ENCODE results near the gene IRX4.

IRX4 gene

GRCh38 chr5:1865486-1865885 lies 17.2 kb downstream of the IRX4 start:
- ChIA-PET CTCF (no interaction called here), POLR2A (no interaction called here)
- no peak overlapping the region for H3K4me3 ChIP-seq (ENCODE audit: low read depth, low read length)
- no peak for TF ChIP-seq CTCF (IDR thresholded peaks at IDR 0.05; ENCODE audit: insufficient read depth, low read length, missing control alignments)
- no peak for DNase-seq (ENCODE audit: low read depth, low spot score)

- POLR2A ChIA-PET = no interaction called here
- no peak overlapping the region for H3K4me3 ChIP-seq (ENCODE audit: low read depth, low read length)
- CTCF ChIA-PET = no interaction called here
- TF ChIP-seq CTCF (IDR thresholded peaks at IDR 0.05; ENCODE audit: insufficient read depth, low read length, missing control alignments) = no peak
- no peak for DNase-seq (ENCODE audit: low read depth, low spot score)
Observed at GRCh38 chr5:1864896-1865440, 17.8 kb downstream of the IRX4 start.

- no peak for DNase-seq (ENCODE audit: low read depth, low spot score)
- H3K4me3 ChIP-seq (ENCODE audit: low read depth, low read length) = no peak overlapping the region
- no peak for TF ChIP-seq CTCF (IDR thresholded peaks at IDR 0.05; ENCODE audit: insufficient read depth, low read length, missing control alignments)
- ChIA-PET POLR2A (no interaction called here), CTCF (no interaction called here)
Observed at GRCh38 chr5:1860949-1861348, 21.8 kb downstream of the IRX4 start.

- CTCF ChIA-PET = no interaction called here
- POLR2A ChIA-PET = no interaction called here
- TF ChIP-seq CTCF (IDR thresholded peaks at IDR 0.05; ENCODE audit: insufficient read depth, low read length, missing control alignments) = no peak
- no peak for DNase-seq (ENCODE audit: low read depth, low spot score)
- H3K4me3 ChIP-seq (ENCODE audit: low read depth, low read length) = no peak overlapping the region
Observed at GRCh38 chr5:1860021-1860610, 22.6 kb downstream of the IRX4 start.

- POLR2A ChIA-PET = no interaction called here
Observed at GRCh38 chr5:1859099-1859498, 23.6 kb downstream of the IRX4 start.

GRCh38 chr5:1858436-1858835 lies 24.3 kb downstream of the IRX4 start:
- POLR2A ChIA-PET = no interaction called here
- no peak overlapping the region for H3K4me3 ChIP-seq (ENCODE audit: low read depth, low read length)
- no peak for DNase-seq (ENCODE audit: low read depth, low spot score)
- CTCF ChIA-PET = no interaction called here
- TF ChIP-seq CTCF (IDR thresholded peaks at IDR 0.05; ENCODE audit: insufficient read depth, low read length, missing control alignments) = no peak

More at GRCh38 chr5:1859099-1859498, 23.6 kb downstream of the IRX4 start:
- CTCF ChIA-PET = no interaction called here
- no peak for DNase-seq (ENCODE audit: low read depth, low spot score)
- no peak overlapping the region for H3K4me3 ChIP-seq (ENCODE audit: low read depth, low read length)
- no peak for TF ChIP-seq CTCF (IDR thresholded peaks at IDR 0.05; ENCODE audit: insufficient read depth, low read length, missing control alignments)
